GM12878 (cell line): ENCODE measurements around the gene DEFB132. TPM values are rescaled to one million over a fixed set of nuclear protein-coding genes. Genes with fewer than 3 reads are reported as not detected.

Source experiments
- ATAC-seq: fragments of 200-7000 bp; cut with Tn5 transposase; 3 replicates; pipeline ENCODE4 v1.9.1; 2020; ENCODE audit warnings: mild to moderate bottlenecking, moderate library complexity
- BruUV-seq: library from RNA; stranded (reverse); fragments of 400-500 nt; replicated peaks from 2 replicates; lab custom pipeline; 2021; lab: Mats Ljungman, UMichigan
- CTCF ChIA-PET: fragments of 300-600 bp; sonication (Branson Sonifier 250); formaldehyde crosslinking; extraction: SDS; loops from one replicate; lab custom pipeline; 2021; ENCODE audit warnings: inconsistent platforms; lab: Yijun Ruan, JAX
- POLR2A ChIA-PET: fragments of 350-600 bp; formaldehyde crosslinking; extraction: SDS; loops from one replicate; lab custom pipeline; 2021; ENCODE audit warnings: inconsistent platforms; lab: Charles Lee
- RAD21 ChIA-PET: fragments of 300-600 bp; sonication (Branson Sonifier 250); formaldehyde crosslinking; loops from one replicate; lab custom pipeline; 2023; ENCODE audit warnings: antibody characterized with exemption; ENCODE audit not compliant: unreplicated experiment; lab: Charles Lee
- SMC1A ChIA-PET: fragments of 300-600 bp; sonication (Branson Sonifier 250); formaldehyde crosslinking; loops from one replicate; lab custom pipeline; 2023; ENCODE audit not compliant: unreplicated experiment, uncharacterized antibody; lab: Charles Lee
- DNase-seq: peaks from one replicate; pipeline ENCODE4 v3.0.0-alpha.2; 2011; ENCODE audit warnings: low read depth, low spot score
- FAIRE-seq: peaks from 3 replicates; lab custom pipeline; 2011; peaks lifted over from hg19 to GRCh38; lab: Jason Lieb, UNC
- H2AFZ ChIP-seq: 2 replicates; pipeline ENCODE4 v1.6.0; 2011; ENCODE audit warnings: low read depth, low read length, control low read depth; ENCODE audit not compliant: control insufficient read depth
- H3K27ac ChIP-seq: 2 replicates; pipeline ENCODE4 v1.5.1; 2011; ENCODE audit warnings: control low read depth; ENCODE audit not compliant: control insufficient read depth, insufficient read depth
- H3K27me3 ChIP-seq, 2 experiments: replicated peaks in 1 of 2; 2 replicates each; pipeline versions ENCODE4 v1.6.0 to v1.6.1; 2011; ENCODE audit warnings: low read length in 1 of 2; ENCODE audit not compliant: control insufficient read depth in 2 of 2, insufficient read depth in 2 of 2
- H3K36me3 ChIP-seq, 2 experiments: 2 replicates each; pipeline ENCODE4 v1.5.1; 2011; ENCODE audit warnings: low read length in 1 of 2; ENCODE audit not compliant: control insufficient read depth in 2 of 2, insufficient read depth in 2 of 2
- H3K4me1 ChIP-seq: 2 replicates; pipeline ENCODE4 v1.6.1; 2011; ENCODE audit warnings: mild to moderate bottlenecking, low read length, moderate library complexity, mixed read lengths; ENCODE audit not compliant: control insufficient read depth, insufficient read depth
- H3K4me2 ChIP-seq: 2 replicates; pipeline ENCODE4 v1.6.0; 2011; ENCODE audit warnings: control low read depth; ENCODE audit not compliant: control insufficient read depth, insufficient read depth
- H3K4me3 ChIP-seq: fragments of 200-600 bp; sonication (generic); 2 replicates; pipeline ENCODE4 v1.5.1; 2016
- H3K79me2 ChIP-seq: 2 replicates; pipeline ENCODE4 v1.6.0; 2011; ENCODE audit warnings: low read length; ENCODE audit not compliant: control insufficient read depth, insufficient read depth
- H3K9ac ChIP-seq: 2 replicates; pipeline ENCODE4 v1.8.0; 2011; ENCODE audit warnings: low read length, control low read depth, mixed read lengths; ENCODE audit not compliant: control insufficient read depth, insufficient read depth
- H3K9me3 ChIP-seq: replicated peaks from 3 replicates; pipeline ENCODE4 v1.5.1; 2011; ENCODE audit warnings: mild to moderate bottlenecking, low read length; ENCODE audit not compliant: control insufficient read depth, insufficient read depth
- H4K20me1 ChIP-seq: 2 replicates; pipeline ENCODE4 v1.6.0; 2011; ENCODE audit not compliant: control insufficient read depth, insufficient read depth
- CBX5 ChIP-seq: sonication (generic); IDR thresholded peaks from 2 replicates; pipeline ENCODE4 v1.6.1; 2016; ENCODE audit warnings: low read depth, moderate library complexity, mild to moderate bottlenecking, inconsistent platforms
- CHD2 ChIP-seq: IDR thresholded peaks from 2 replicates; pipeline ENCODE4 v1.6.1; 2011; ENCODE audit warnings: low read depth, low read length, improper control_type of control experiment, borderline replicate concordance
- FOS ChIP-seq: IDR thresholded peaks from 3 replicates; pipeline ENCODE4 v1.6.1; 2011; ENCODE audit warnings: borderline replicate concordance; ENCODE audit not compliant: insufficient read length; ENCODE audit errors: extremely low read depth
- GATAD2B ChIP-seq: fragments of 450-650 bp; conservative IDR thresholded peaks from 2 replicates; pipeline ENCODE4 v1.6.1; 2017; ENCODE audit warnings: low read depth, mild to moderate bottlenecking, moderate library complexity
- MEF2B ChIP-seq: fragments of 450-650 bp; IDR thresholded peaks from 2 replicates; pipeline ENCODE4 v1.6.1; 2018; ENCODE audit warnings: mild to moderate bottlenecking, moderate library complexity; ENCODE audit not compliant: partially characterized antibody, poor library complexity, severe bottlenecking
- SMAD5 ChIP-seq: IDR thresholded peaks from 2 replicates; pipeline ENCODE4 v1.6.1; 2016; ENCODE audit warnings: antibody characterized with exemption, low read depth
- SMARCA5 ChIP-seq: fragments of 450-650 bp; IDR thresholded peaks from 2 replicates; pipeline ENCODE4 v1.6.1; 2017; ENCODE audit warnings: mild to moderate bottlenecking
- STAT1 ChIP-seq: fragments of 450-650 bp; conservative IDR thresholded peaks from 2 replicates; pipeline ENCODE4 v1.6.1; 2014; ENCODE audit warnings: antibody characterized with exemption, mild to moderate bottlenecking
- USF1 ChIP-seq: IDR thresholded peaks from 2 replicates; pipeline ENCODE4 v1.6.1; 2011; ENCODE audit warnings: borderline replicate concordance, low read depth, mild to moderate bottlenecking, moderate library complexity, mixed read lengths, low read length; ENCODE audit not compliant: insufficient read depth; ENCODE audit errors: extremely low read length
- ZBED1 ChIP-seq: IDR thresholded peaks from 2 replicates; pipeline ENCODE4 v1.6.1; 2016; ENCODE audit warnings: borderline replicate concordance
- ZBTB33 ChIP-seq: fragments of 450-650 bp; IDR thresholded peaks from 2 replicates; pipeline ENCODE4 v1.6.1; 2017; ENCODE audit warnings: mild to moderate bottlenecking
- WGBS: methylation state at CpG from one replicate; pipeline ENCODE4 v1.1.6; 2016; ENCODE audit warnings: low lambda C conversion rate; ENCODE audit not compliant: insufficient replicate concordance, insufficient coverage; ENCODE audit errors: missing lambda C conversion rate; 5-methylcytosine and 5-hydroxymethylcytosine counted together
- in situ Hi-C: fragments of 300-500 bp; cut with MboI; formaldehyde crosslinking; loops from 9 replicates; pipeline ENCODE4 v1.14.3; 2018; ENCODE audit warnings: mixed read lengths
- intact Hi-C: fragments of 100-400 bp; cut with micrococcal nuclease; formaldehyde crosslinking; loops from one replicate; pipeline ENCODE4 v1.14.2; 2022; ENCODE audit not compliant: unreplicated experiment
- polyA plus RNA-seq, 11 experiments: library from polyadenylated mRNA; depleted of rRNA in 4 of 11; unstranded in 6 of 11; stranded (reverse) in 5 of 11; fragments of >200 nt; fragmentation: Nextera tagmentation in 4 of 11; fragmentation: Illumina TruSeq in 1 of 11; extraction: Ambion mirVana in 4 of 11; extraction: Trizol in 1 of 11; gene quantifications; 1 replicate in 1 of 11; 2 replicates in 10 of 11; pipeline versions ENCODE4 v1.2.1 to v1.2.3, GENCODE V29; 2011 to 2016; ENCODE audit warnings: inconsistent platforms in 2 of 11, missing spikeins in 2 of 11, low read depth in 1 of 11
- total RNA-seq, 4 experiments: library from RNA; depleted of rRNA in 3 of 4; stranded (reverse); fragments of >200 nt in 3 of 4; fragmentation: Illumina TruSeq in 1 of 4; extraction: Trizol in 1 of 4; gene quantifications; 2 replicates each; pipeline versions ENCODE4 v1.2.1 to v1.2.3, GENCODE V29; 2013 to 2021

The DEFB132 gene
- total and polyA plus RNA-seq, 10 of the 15 experiments (the other 5 are each of a cell fraction or from before 2014, with no cell fraction given): not detected

- no peak for FAIRE-seq
- Histone ChIP-seq H3K27ac (no peak overlapping the region), H2AFZ (no peak overlapping the region), H3K27me3 (no peaks in the 10 kb centered on the region), H4K20me1 (no peaks in the 10 kb centered on the region), H3K9me3 (no peaks in the 10 kb centered on the region), H3K79me2 (no peaks in the 10 kb centered on the region), H3K9ac (no peak overlapping the region), H3K36me3 (no peaks in the 10 kb centered on the region), H3K4me3 (no peak overlapping the region), H3K4me2 (no peak overlapping the region), H3K4me1 (no peaks in the 10 kb centered on the region)
- no TSS peak for BruUV-seq
- no peak for DNase-seq
- intact Hi-C loops (no loop called here), in situ Hi-C loops (no loop called here)
- WGBS: 57% methylated on average over 13 of the region's 13 CpGs
- CTCF ChIA-PET: interaction anchor here (3.4 to 5.0 kb wide), 2 partner anchors 51 to 66 kb away, joined by 41 to 59 read pairs; no protein-coding TSS in a partner anchor
- POLR2A ChIA-PET: no interaction called here
- no peak for ATAC-seq
- TF ChIP-seq STAT1 (no peak), FOS (no peak), MEF2B (no peak), ZBTB33 (no peak), SMAD5 (no peak), SMARCA5 (no peak), USF1 (no peak), GATAD2B (no peak), CBX5 (no peak), ZBED1 (no peak), CHD2 (no peak)
- SMC1A ChIA-PET: interaction anchor here (1.2 kb wide), 1 partner anchor 159 kb away, joined by 4 read pairs; no protein-coding TSS in a partner anchor
- RAD21 ChIA-PET: interaction anchor here (1.3 to 1.8 kb wide), 2 partner anchors 11 to 67 kb away, joined by 3 to 4 read pairs; no protein-coding TSS in a partner anchor
These were observed 6.2 kb downstream of the DEFB132 start for GRCh38 chr20:263701-264100.
